Endothelial cell of umbilical vein (primary cell): ENCODE data around the gene TMEM181.

Experiments used
- JUN ChIP-seq: IDR thresholded peaks from 2 replicates; pipeline ENCODE4 v1.6.1; 2011; ENCODE audit warnings: borderline replicate concordance, low read depth; ENCODE audit not compliant: insufficient read length, insufficient read depth
- POLR2A ChIP-seq: IDR thresholded peaks from 2 replicates; pipeline ENCODE4 v1.6.1; 2012; ENCODE audit warnings: low read depth, mild to moderate bottlenecking, control low read depth, low read length
- POLR2AphosphoS5 ChIP-seq: IDR thresholded peaks from 2 replicates; pipeline ENCODE4 v1.6.1; 2012; ENCODE audit warnings: low read depth, mild to moderate bottlenecking, control low read depth, low read length, moderate library complexity; ENCODE audit not compliant: insufficient read depth
- TF ChIP-seq, protein P1 (sequence below), 2 donors: IDR thresholded peaks; 1 replicate in 1 of 2; 2 replicates in 1 of 2; pipeline ENCODE4 v1.5.1; 2011; ENCODE audit warnings: low read length in 2 of 2, mild to moderate bottlenecking in 2 of 2, moderate library complexity in 2 of 2, control low read depth in 1 of 2, inconsistent platforms in 1 of 2, low read depth in 1 of 2; ENCODE audit not compliant: insufficient read depth in 1 of 2; ENCODE audit errors: extremely low read depth in 1 of 2

DNA sequence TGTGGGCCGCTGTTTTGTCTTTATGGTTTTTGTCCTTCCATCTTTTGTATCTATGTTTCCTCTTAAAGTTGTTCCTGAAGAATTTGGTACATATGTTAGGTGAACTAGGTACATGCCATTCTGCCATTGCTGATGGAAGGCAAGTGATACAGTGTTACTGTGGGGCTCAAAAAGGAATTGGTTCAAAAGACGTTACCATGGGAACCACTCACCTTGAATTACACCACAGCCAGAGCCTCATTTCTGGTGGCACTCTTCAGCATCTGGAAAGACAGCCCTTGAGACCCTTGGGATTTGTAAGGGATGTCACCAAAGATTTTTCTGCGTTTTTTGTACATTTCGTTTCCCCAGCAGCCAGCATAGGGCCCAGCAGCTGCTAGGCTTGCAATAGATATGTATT, 31.9 kb downstream of the TMEM181 start:
- TF ChIP-seq POLR2A: no peak
- TF ChIP-seq POLR2AphosphoS5: no peak
- TF ChIP-seq, protein P1, sequence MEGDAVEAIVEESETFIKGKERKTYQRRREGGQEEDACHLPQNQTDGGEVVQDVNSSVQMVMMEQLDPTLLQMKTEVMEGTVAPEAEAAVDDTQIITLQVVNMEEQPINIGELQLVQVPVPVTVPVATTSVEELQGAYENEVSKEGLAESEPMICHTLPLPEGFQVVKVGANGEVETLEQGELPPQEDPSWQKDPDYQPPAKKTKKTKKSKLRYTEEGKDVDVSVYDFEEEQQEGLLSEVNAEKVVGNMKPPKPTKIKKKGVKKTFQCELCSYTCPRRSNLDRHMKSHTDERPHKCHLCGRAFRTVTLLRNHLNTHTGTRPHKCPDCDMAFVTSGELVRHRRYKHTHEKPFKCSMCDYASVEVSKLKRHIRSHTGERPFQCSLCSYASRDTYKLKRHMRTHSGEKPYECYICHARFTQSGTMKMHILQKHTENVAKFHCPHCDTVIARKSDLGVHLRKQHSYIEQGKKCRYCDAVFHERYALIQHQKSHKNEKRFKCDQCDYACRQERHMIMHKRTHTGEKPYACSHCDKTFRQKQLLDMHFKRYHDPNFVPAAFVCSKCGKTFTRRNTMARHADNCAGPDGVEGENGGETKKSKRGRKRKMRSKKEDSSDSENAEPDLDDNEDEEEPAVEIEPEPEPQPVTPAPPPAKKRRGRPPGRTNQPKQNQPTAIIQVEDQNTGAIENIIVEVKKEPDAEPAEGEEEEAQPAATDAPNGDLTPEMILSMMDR (IDR thresholded peaks at IDR 0.05; ENCODE audit: extremely low read depth in 1 of 2, insufficient read depth in 1 of 2, low read depth in 1 of 2, low read length in 2 of 2): no peak
- TF ChIP-seq JUN: no peak
